HepG2 (cell line): ENCODE data around the gene PROC. TPM values are rescaled to one million over a fixed set of nuclear protein-coding genes. Genes with fewer than 3 reads are reported as not detected.

Source experiments
- AGO1 ChIP-seq: fragments of 200-400 bp; formaldehyde crosslinking; IDR thresholded peaks from 2 replicates; pipeline ENCODE4 v1.6.1; 2017; ENCODE audit warnings: mild to moderate bottlenecking, low read depth, low read length, moderate library complexity; ENCODE audit not compliant: poor library complexity, severe bottlenecking
- ARHGAP35 ChIP-seq: sonication (generic); formaldehyde crosslinking; IDR thresholded peaks from 2 replicates; pipeline ENCODE4 v1.9.0; 2022; ENCODE audit warnings: mild to moderate bottlenecking, inconsistent platforms, moderate library complexity, missing genetic modification reagents, borderline replicate concordance
- ARNTL ChIP-seq: sonication (generic); formaldehyde crosslinking; IDR thresholded peaks from 2 replicates; pipeline ENCODE4 v1.4.0; 2020; ENCODE audit warnings: mild to moderate bottlenecking, missing genetic modification reagents
- BRF2 ChIP-seq: sonication (generic); formaldehyde crosslinking; IDR thresholded peaks from 2 replicates; pipeline ENCODE4 v1.8.1; 2022; ENCODE audit warnings: mild to moderate bottlenecking, missing genetic modification reagents
- ERF ChIP-seq: IDR thresholded peaks from 2 replicates; pipeline ENCODE4 v1.6.1; 2018; ENCODE audit warnings: missing biosample characterization, missing genetic modification reagents
- GATAD1 ChIP-seq: IDR thresholded peaks from 2 replicates; pipeline ENCODE4 v1.6.1; 2016; ENCODE audit warnings: missing genetic modification reagents, missing compliant biosample characterization
- GTF2F1 ChIP-seq: fragments of 150-350 bp; IDR thresholded peaks from 2 replicates; pipeline ENCODE4 v1.6.1; 2014; ENCODE audit warnings: low read length
- IRF1 ChIP-seq: sonication (generic); formaldehyde crosslinking; IDR thresholded peaks from 2 replicates; pipeline ENCODE4 v1.4.0; 2020; ENCODE audit warnings: low read depth, mild to moderate bottlenecking, missing genetic modification reagents
- KLF13 ChIP-seq: sonication (generic); formaldehyde crosslinking; IDR thresholded peaks from 2 replicates; pipeline ENCODE4 v1.4.0; 2020; ENCODE audit warnings: mild to moderate bottlenecking, missing genetic modification reagents
- NFE2 ChIP-seq: sonication (generic); formaldehyde crosslinking; IDR thresholded peaks from 2 replicates; pipeline ENCODE4 v1.4.0; 2020; ENCODE audit warnings: missing genetic modification reagents
- PAF1 ChIP-seq: IDR thresholded peaks from 2 replicates; pipeline ENCODE4 v1.6.1; 2016; ENCODE audit warnings: missing genetic modification reagents, missing compliant biosample characterization
- REPIN1 ChIP-seq: sonication (generic); formaldehyde crosslinking; IDR thresholded peaks from 2 replicates; pipeline ENCODE4 v1.8.0; 2022; ENCODE audit warnings: missing genetic modification reagents, low read depth, mild to moderate bottlenecking, borderline replicate concordance
- SMAD3 ChIP-seq: sonication (generic); formaldehyde crosslinking; IDR thresholded peaks from 2 replicates; pipeline ENCODE4 v1.4.0; 2020; ENCODE audit warnings: missing genetic modification reagents
- STAT6 ChIP-seq: sonication (generic); formaldehyde crosslinking; IDR thresholded peaks from 2 replicates; pipeline ENCODE4 v1.4.0; 2020; ENCODE audit warnings: missing genetic modification reagents, mild to moderate bottlenecking, borderline replicate concordance
- TFDP2 ChIP-seq: sonication (generic); formaldehyde crosslinking; IDR thresholded peaks from 2 replicates; pipeline ENCODE4 v1.4.0; 2020; ENCODE audit warnings: missing genetic modification reagents
- ZFP82 ChIP-seq: sonication (generic); formaldehyde crosslinking; IDR thresholded peaks from 2 replicates; pipeline ENCODE4 v1.5.1; 2020; ENCODE audit warnings: mild to moderate bottlenecking, missing genetic modification reagents, borderline replicate concordance
- ZNF331 ChIP-seq: sonication (generic); formaldehyde crosslinking; IDR thresholded peaks from 2 replicates; pipeline ENCODE4 v1.4.0; 2020; ENCODE audit warnings: missing genetic modification reagents
- ZNF33B ChIP-seq: sonication (generic); formaldehyde crosslinking; IDR thresholded peaks from 2 replicates; pipeline ENCODE4 v1.5.1; 2020; ENCODE audit warnings: mild to moderate bottlenecking, missing genetic modification reagents
- ZNF558 ChIP-seq: sonication (generic); formaldehyde crosslinking; IDR thresholded peaks from 2 replicates; pipeline ENCODE4 v1.9.0; 2022; ENCODE audit warnings: mild to moderate bottlenecking, missing genetic modification reagents, borderline replicate concordance
- ZNF605 ChIP-seq: sonication (generic); formaldehyde crosslinking; IDR thresholded peaks from 2 replicates; pipeline ENCODE4 v1.8.0; 2022; ENCODE audit warnings: mild to moderate bottlenecking, missing genetic modification reagents
- ZNF891 ChIP-seq: sonication (generic); formaldehyde crosslinking; IDR thresholded peaks from 2 replicates; pipeline ENCODE4 v1.5.0; 2020; ENCODE audit warnings: mild to moderate bottlenecking, missing genetic modification reagents
- ZSCAN21 ChIP-seq: sonication (generic); formaldehyde crosslinking; IDR thresholded peaks from 2 replicates; pipeline ENCODE4 v1.8.0; 2022; ENCODE audit warnings: mild to moderate bottlenecking, missing genetic modification reagents, moderate library complexity, borderline replicate concordance
- polyA plus RNA-seq, 8 experiments: library from polyadenylated mRNA; depleted of rRNA in 3 of 8; stranded (reverse) in 7 of 8; unstranded in 1 of 8; fragments of >200 nt; fragmentation: Illumina TruSeq in 4 of 8; extraction: Trizol in 4 of 8; gene quantifications; 2 replicates each; pipeline versions ENCODE4 v1.2.1 to v1.2.3, GENCODE V29; 2011 to 2016; ENCODE audit warnings: low read depth in 4 of 8, missing spikeins in 1 of 8, mixed read lengths in 1 of 8; ENCODE audit not compliant: insufficient read depth in 1 of 8
- total RNA-seq, 5 experiments: library from RNA; depleted of rRNA; stranded (reverse); fragments of >200 nt; fragmentation: Illumina TruSeq; extraction: Trizol; gene quantifications; 2 replicates each; pipeline ENCODE4 v1.2.3, GENCODE V29; 2016; ENCODE audit warnings: low read depth in 1 of 5

Gene PROC
- total and polyA plus RNA-seq, 2 of the 13 experiments (the other 11 are each of a cell fraction or from before 2014, with no cell fraction given) = 134 to 185 TPM

GRCh38 chr2:127437781-127438726, 19.8 kb downstream of the PROC start (continued):
- TF ChIP-seq BRF2 (CRISPR knock-in tag) (peak; percentile 93), PAF1 (CRISPR knock-in tag) (no peak), ARNTL (CRISPR knock-in tag) (peak; percentile 97), TFDP2 (peak; percentile 89), STAT6 (CRISPR knock-in tag) (peak; percentile 97), KLF13 (CRISPR knock-in tag) (peak; percentile 32; the same call in 1 of the 2 replicates), GATAD1 (CRISPR knock-in tag) (peak; percentile 70), ARHGAP35 (CRISPR knock-in tag) (no peak; the same call in none of the 2 replicates), ZNF33B (CRISPR knock-in tag) (no peak), NFE2 (CRISPR knock-in tag) (no peak), ZNF558 (CRISPR knock-in tag) (no peak; the same call in 1 of the 2 replicates), ZSCAN21 (no peak; the same call in 1 of the 2 replicates), ZNF605 (CRISPR knock-in tag) (peak; percentile 98), ZFP82 (CRISPR knock-in tag) (peak; percentile 80; the same call in 1 of the 2 replicates), ERF (peak; percentile 96), GTF2F1 (peak; percentile 85; the same call in 1 of the 2 replicates), ZNF891 (peak; percentile 93), ZNF331 (CRISPR knock-in tag) (peak; percentile 95), IRF1 (CRISPR knock-in tag) (0 out of 2 replicates have a peak, but pooled peaks have one; percentile 7), REPIN1 (peak; percentile 98; the same call in 1 of the 2 replicates), AGO1 (no peak), SMAD3 (CRISPR knock-in tag) (peak; percentile 72; the same call in 1 of the 2 replicates)
